WI38 (cell line): ENCODE data around the gene PPARG.
"Not testable (repeated sequence)": the region's sequence is repeated elsewhere in the genome, so short reads cannot be mapped to it uniquely, and the experiment has no call there.

Experiments
- H3K4me3 ChIP-seq: 2 replicates; pipeline ENCODE4 v1.5.1; 2011; ENCODE audit warnings: low read depth, mild to moderate bottlenecking, control low read depth, low read length
- TF ChIP-seq, protein P1 (sequence below): IDR thresholded peaks from 2 replicates; pipeline ENCODE4 v1.5.1; 2012; ENCODE audit warnings: low read depth, mild to moderate bottlenecking, control low read depth, low read length

PPARG gene

DNA sequence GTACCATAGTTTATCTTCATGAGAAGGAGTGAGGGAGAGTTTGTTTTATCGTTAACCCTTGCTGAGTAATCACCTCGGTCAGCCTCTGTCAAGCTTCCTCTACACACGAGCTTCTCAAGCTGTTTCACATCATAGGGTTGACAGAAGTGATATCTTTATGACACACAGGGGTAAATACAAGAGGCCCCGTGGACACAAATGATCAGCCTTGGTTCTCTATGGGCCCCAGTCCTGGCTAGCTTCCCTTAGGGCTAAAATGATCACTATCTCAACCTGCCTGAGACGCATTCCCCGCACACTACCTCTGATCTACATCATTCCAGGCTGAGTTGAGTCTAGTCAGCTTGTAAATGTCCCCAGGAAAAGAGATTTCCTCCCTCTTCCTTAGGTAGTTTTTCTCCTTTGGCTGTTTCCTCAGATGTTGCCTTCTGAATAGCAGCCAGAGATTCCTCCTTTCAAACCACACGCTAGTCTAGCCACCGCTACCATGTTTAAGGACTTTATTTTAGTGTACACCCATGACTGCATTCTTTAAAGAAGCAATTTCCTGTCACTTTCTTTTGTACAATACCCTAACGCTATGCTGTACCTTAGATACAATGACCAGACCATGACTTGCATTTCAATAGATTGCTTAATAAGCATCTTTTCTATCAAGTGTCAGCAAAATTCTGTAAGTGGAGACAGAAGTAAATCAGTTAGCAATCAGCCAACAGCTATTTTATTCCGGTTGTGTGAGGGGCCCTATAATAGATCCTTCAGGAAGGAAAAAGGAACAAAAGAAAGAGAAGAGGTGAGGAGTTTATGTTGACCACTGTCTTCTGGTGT lies 35.1 kb upstream of the PPARG start:
- TF ChIP-seq, protein P1, sequence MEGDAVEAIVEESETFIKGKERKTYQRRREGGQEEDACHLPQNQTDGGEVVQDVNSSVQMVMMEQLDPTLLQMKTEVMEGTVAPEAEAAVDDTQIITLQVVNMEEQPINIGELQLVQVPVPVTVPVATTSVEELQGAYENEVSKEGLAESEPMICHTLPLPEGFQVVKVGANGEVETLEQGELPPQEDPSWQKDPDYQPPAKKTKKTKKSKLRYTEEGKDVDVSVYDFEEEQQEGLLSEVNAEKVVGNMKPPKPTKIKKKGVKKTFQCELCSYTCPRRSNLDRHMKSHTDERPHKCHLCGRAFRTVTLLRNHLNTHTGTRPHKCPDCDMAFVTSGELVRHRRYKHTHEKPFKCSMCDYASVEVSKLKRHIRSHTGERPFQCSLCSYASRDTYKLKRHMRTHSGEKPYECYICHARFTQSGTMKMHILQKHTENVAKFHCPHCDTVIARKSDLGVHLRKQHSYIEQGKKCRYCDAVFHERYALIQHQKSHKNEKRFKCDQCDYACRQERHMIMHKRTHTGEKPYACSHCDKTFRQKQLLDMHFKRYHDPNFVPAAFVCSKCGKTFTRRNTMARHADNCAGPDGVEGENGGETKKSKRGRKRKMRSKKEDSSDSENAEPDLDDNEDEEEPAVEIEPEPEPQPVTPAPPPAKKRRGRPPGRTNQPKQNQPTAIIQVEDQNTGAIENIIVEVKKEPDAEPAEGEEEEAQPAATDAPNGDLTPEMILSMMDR = no peak
- H3K4me3 ChIP-seq = no peak overlapping the region

DNA sequence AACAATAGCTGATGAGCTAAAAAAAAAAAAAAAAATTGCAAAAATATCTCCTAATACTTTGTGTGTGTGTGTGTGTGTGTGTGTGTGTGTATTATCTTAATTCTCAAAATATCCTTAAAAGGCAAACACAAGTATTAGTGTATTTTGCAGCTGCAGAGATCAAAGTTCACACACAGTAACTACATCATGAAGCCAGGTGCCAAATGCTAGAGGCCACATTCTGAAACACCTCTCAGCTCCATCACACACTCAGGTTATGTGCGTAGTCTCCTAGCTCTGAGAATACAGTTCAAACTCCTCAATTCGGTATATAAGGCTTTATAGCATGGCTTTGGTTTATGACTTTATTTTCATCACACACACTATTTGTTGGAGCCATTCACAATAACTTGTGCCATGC lies 33.5 kb upstream of the PPARG start:
- TF ChIP-seq, protein P1 = no peak
- no peak overlapping the region for H3K4me3 ChIP-seq

DNA sequence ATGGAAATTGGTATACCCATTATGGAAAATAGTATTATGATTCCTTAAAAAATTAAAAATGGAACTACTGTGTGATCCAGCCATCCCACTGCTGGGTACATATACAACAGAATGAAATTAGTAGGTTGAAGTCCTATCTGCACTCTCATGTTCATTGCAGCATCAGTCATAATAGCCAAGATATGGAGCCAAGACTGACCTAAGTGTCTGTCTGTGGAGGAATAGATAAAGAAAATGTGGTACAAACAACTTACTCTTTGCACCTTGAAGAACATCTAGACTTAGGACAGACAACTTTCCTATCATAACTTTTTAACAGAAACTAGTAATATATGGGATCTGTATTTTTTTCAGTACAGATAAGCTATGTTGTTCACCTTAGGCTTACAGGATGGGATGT lies 30.0 kb upstream of the PPARG start:
- no peak overlapping the region for H3K4me3 ChIP-seq
- TF ChIP-seq, protein P1 = no peak

DNA sequence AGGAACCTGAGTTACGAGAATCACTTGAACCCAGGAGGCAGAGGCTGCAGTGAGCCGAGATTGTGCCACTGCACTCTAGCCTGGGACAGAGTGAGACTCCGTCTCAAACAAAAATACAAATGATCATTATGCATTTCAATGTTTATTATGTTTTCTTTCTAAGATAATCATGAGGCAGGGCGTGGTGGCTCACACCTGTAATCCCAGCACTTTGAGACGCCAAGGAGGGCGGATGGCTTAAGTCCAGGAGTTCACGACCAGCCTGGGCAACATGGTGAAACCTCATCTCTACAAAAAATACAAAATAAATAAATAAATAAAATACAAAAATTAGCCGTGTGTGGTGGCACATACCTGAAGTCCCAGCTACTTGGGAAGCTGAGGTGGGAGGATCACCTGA lies 26.7 kb upstream of the PPARG start:
- H3K4me3 ChIP-seq = not testable (repeated sequence)

DNA sequence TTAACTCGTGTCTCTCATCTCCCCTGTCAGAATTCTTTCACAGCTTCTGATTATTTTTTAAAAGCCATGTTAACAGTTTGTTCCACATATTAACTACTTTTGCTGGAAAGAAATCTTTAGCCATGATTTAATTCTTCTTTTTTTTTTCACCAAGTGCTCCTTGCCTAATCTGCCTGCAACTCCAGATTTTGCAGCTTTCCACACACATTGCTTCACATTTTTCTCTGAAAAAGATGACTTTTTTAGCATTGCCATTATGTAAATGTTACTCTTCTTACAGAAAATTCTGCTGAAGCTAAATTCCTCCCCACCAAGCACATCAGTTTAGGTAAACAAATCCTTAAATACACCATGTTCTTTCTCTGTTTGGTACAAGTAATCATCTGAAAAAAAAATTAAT lies 23.4 kb upstream of the PPARG start:
- no peak overlapping the region for H3K4me3 ChIP-seq
- TF ChIP-seq, protein P1 = no peak

DNA sequence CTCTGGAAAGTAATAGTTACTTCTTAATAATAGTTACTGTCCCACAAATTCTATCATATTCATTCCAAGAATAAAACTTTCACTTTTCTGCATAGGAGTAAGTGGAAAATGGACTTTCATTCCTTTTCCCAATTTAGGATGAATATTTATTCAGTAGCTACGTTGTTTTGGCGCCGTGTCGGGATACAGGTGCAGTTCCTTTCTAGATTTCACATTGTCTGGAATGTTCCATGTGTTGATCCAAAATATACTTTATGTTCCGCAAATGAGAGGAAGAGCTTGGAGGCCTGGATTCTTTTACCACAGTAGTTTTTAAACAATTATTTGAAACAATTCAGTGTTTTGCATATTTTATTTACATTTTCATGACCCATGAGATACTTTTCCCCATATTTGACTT lies 22.8 kb upstream of the PPARG start:
- no peak overlapping the region for H3K4me3 ChIP-seq
- TF ChIP-seq, protein P1 = no peak

DNA sequence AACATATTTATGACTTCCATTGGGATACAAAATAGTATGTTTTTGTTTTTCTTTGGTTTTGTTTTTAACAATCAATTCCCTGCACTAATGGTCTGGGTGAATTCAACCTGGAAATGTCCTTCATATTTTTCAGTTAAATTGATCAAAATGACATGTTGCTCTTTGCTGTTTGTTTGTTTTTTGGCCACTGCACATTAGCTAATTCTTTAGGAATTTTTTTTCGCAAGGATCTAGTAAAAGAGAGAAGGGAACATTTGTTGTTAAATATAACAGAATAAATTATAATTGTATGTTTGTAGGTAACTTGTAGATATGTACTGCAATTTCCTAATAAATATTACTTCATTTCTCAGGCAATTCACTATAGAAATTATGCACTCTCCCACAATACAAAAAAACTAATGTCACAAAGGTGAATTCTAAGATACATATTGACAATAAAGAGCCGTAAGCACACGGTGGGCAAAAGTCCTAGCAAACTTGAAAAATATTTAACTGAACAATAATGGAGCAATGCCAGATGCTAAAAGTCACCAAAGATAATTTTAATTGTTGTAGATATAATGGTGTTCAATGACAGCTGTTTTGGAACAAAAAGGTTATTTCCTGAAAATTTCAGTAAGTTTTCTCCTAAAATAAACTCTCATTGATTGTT lies 21.4 kb upstream of the PPARG start:
- H3K4me3 ChIP-seq = no peak overlapping the region
- TF ChIP-seq, protein P1 = no peak
